Right lung (tissue), 5 donors: Measurements from ENCODE around the gene RTL1. TPM values are rescaled to one million over a fixed set of nuclear protein-coding genes. Genes with fewer than 3 reads are reported as not detected.

Experiments used
- DNase-seq, 2 donors: peaks; one replicate each; pipeline ENCODE4 v3.0.0-alpha.2; 2013
- polyA plus RNA-seq, 5 donors: library from polyadenylated mRNA; unstranded; fragments of 120-200 nt; gene quantifications; one replicate each; pipeline versions ENCODE4 v1.2.1 to v1.2.3, GENCODE V29; 2013; ENCODE audit warnings: inconsistent platforms in 1 of 5, low replicate concordance in 1 of 5; ENCODE audit not compliant: insufficient read length in 5 of 5, insufficient read depth in 1 of 5

RTL1 gene
- polyA plus RNA-seq, 5 donors: 0.07 to 2.4 (median 0.11) TPM

- no peak for DNase-seq
Measured at GRCh38 chr14:100882026-100882967, 21.2 kb downstream of the RTL1 start.

DNA sequence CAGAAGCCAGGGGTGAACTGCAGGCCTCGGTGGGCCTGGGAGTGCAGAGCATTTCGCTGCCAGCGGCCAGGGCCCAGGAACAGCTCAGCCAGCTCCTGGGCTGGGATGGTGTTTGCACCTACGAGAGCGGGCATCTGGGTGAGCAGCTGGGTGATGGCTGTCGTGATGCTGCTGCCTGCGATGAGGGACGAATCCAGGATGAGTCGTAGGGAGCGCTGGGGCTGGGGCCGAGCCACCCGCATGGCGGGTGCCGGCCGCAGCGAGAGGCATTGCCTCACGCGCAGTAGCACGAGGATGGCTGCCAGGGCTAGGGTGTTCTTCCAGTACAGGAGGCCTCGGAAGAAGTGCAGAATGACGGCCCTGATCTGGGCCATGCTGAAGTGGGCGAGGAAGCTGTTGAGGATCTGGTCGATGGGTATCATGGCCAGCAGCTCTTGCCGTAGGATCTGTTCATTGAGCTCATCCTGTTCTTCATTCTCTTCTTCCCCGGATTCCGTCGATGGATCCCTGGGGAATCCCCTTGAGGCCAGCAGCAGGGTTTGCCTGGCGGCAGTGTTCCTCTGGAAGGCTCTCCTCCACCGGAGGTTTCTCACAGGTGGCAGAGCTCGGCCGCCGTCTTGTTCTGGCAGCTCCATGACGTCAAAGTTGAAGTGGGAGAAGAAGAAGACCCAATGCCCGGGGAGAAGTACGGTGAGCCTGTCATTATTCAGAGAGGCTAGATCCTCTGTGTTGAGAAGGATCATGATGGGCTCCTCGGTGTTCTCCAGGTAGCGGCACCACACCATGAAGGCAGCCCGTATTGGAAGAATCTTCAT lies 22.1 kb downstream of the RTL1 start:
- DNase-seq: no peak

GRCh38 chr14:100880271-100881101 lies 23.0 kb downstream of the RTL1 start:
- DNase-seq: no peak

DNA sequence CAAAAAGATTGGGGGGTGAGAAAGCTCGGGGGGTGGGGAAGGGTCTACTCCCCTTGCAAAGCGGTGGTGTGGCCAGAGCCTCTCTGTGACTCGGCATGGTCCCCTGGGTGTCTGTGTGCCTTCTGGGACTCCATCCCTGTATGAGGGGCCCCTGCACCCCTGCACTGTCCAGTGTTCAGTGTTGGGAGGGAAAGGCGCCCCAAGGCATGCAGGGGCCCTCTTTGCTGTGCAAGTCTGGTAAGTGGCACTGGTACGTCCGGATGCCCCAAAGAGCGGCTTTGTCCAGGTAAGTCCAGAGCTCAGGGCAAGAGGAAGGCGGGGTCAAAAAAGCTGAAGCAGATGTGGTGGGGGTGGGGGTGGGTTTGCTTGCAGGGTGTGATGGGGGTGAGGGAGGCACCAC lies 23.7 kb downstream of the RTL1 start:
- DNase-seq: no peak

- DNase-seq: no peak
Measured at GRCh38 chr14:100879194-100879593, 24.3 kb downstream of the RTL1 start.

- no peak for DNase-seq
Measured at GRCh38 chr14:100878271-100879146, 25.0 kb downstream of the RTL1 start.

- no peak for DNase-seq
Measured at GRCh38 chr14:100875861-100876590, 27.5 kb downstream of the RTL1 start.

DNA sequence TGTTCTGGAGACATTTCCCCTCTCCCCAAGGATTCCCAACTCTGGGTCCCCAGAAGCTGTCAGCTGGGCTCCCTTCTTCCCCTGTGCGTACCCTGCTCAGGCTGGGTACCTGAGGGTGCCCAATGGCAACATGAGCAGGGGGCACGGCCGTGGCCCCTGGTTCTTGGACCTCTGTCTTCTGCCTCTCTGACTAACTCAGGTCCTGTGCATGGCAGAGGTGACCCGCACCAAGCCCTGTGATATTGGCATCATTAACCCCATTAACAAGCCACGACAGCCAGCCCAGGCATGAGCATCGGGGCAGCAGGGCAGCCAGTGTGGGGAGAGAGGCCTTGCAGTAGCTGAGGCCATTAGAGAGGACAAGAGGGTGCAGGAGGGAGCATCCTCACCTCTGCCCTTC lies 28.4 kb downstream of the RTL1 start:
- DNase-seq: no peak

DNA sequence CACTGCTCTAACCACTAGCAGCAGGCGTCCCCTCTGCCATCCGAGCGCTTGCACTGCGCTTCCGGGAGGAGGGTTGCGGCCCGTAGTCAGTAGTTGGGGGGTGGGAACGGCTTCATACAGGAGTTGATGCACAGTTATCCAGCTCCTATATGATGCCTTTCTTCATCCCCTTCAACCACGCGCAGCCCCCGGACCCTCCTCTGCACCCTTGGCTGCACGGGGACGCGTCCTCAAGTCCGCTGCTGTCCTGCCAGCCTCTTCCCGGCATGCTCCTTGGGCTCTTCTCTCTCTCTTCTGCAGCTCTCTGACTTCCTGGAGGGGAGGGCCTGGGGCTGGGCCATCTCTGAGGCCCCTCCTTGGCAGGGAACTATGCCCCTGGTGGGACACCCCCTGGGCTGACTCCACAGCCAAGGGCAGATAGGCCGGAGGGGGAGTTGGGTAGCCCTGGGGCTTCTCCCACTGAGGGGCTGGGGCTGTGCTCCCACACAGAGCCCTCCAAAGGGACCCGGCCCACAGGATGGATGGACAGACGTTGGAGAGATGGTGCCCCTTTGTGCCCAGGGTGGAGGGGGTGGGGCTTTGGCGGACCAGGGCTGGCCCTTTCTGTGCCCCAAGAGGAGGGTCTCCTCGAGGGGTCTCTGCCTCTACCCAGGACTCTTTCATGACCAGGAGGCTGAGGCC lies 29.0 kb downstream of the RTL1 start:
- no peak for DNase-seq

DNA sequence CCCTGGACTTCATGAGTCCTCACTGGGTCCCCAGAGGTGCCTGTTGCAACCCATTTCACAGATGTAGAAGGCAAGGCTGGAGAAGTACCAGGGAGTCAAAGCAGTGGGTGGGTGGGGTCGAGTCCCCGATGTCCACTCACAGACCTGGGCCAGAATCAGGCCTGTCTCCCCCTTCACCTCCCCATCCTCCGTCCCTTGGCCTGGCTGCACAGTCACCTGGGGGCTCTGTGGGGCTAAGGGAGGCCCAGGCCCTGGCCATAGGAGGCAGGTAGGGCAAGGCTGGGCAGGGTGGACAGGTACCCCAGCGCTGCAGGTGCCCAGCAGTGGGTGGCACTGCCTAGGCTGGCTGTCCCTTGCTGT lies 29.5 kb downstream of the RTL1 start:
- DNase-seq: no peak

- DNase-seq: no peak
Measured at GRCh38 chr14:100873096-100873482, 30.4 kb downstream of the RTL1 start.

GRCh38 chr14:100872259-100873095 lies 31.0 kb downstream of the RTL1 start:
- no peak for DNase-seq

- no peak for DNase-seq
Measured at GRCh38 chr14:100871234-100872186, 32.0 kb downstream of the RTL1 start.

DNA sequence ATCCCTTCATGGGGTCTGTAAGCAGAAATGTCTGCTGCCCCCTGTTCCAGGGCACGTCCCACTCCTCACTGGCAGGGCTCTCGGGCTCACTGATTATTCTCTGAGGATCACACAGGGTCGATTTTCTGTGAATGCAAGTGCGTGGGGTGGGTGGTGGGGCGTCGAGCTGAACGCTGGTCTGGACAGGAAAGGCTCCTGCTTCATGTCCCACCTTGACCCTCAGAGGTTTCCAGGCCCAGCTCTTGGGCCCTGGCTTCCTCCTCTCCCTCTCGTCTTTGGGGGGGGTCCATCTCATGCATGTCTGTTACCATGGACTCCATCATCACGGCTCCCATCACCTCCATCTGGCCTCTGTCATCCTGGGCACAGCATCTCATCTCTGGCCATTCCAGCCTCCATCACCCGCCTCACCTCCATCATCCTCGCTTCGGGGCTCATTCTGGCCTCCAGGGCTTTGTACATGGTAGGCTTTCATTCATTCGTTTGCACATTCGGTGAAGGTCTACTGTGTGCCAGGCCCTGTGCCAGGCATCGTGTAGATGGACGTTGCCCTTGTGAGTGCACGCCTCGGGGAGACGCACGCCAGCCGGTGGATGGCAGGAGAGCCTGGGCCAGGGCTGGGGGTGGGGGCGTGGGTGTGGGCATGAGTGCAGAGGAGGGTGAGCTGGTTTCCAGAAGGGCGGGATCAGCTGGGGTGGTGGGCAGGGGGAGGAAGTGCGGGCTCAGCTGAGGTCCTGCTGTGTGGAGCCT lies 34.7 kb downstream of the RTL1 start:
- DNase-seq: no peak

DNA sequence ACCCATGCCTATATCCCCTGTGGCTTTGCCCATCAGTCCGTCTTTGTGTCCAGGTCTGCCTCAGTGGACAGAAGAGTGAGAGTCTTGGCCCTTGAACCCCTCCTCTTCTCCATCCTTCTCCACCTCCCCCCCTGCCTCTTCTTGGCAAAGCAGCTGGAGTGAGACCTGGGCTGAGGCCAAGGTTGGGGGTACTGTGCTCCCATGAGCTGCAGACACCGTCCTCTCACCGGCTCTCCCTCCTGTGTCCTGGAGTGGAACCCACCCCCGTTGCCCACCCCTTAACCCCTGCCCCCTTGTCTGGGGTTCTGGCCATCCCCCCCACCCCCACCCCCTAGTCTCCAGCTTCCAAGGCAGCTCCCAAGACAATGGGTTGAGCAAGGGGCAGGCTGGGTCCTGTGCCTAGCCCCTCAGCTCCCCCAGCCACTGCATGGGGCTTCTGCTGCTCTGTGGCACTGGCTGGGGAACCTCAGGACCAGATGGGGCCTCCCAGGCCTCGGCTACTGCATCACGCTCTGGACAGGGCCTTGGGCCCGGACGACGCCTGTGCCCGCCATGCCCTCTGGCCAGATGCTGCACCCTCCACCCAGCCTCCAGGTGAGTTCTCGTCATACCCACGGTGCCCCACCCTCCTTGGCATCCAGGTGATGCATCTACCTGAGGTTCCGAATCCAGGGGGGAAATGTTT lies 35.7 kb downstream of the RTL1 start:
- DNase-seq: no peak
